D721Med (cell line): Measurements from ENCODE around the gene REXO2.

Experiments
- DNase-seq: peaks from one replicate; pipeline ENCODE4 v3.0.0; 2011; ENCODE audit warnings: low spot score; ENCODE audit not compliant: insufficient read length
- FAIRE-seq: peaks from 2 replicates; lab custom pipeline; 2011; peaks lifted over from hg19 to GRCh38; lab: Jason Lieb, UNC
- CTCF ChIP-seq: IDR thresholded peaks from 2 replicates; pipeline ENCODE4 v1.5.1; 2012; ENCODE audit warnings: mild to moderate bottlenecking, control low read depth; ENCODE audit not compliant: insufficient read depth; ENCODE audit errors: missing control alignments

The REXO2 gene

GRCh38 chr11:114439229-114440120, at the start of gene REXO2:
REXO2 (plus strand) TSS chr11:114439467; CDS start chr11:114439529, 62 bp downstream.
- DNase-seq = peak; percentile 70
- FAIRE-seq = no peak
- peak; percentile 13 for TF ChIP-seq CTCF

DNA sequence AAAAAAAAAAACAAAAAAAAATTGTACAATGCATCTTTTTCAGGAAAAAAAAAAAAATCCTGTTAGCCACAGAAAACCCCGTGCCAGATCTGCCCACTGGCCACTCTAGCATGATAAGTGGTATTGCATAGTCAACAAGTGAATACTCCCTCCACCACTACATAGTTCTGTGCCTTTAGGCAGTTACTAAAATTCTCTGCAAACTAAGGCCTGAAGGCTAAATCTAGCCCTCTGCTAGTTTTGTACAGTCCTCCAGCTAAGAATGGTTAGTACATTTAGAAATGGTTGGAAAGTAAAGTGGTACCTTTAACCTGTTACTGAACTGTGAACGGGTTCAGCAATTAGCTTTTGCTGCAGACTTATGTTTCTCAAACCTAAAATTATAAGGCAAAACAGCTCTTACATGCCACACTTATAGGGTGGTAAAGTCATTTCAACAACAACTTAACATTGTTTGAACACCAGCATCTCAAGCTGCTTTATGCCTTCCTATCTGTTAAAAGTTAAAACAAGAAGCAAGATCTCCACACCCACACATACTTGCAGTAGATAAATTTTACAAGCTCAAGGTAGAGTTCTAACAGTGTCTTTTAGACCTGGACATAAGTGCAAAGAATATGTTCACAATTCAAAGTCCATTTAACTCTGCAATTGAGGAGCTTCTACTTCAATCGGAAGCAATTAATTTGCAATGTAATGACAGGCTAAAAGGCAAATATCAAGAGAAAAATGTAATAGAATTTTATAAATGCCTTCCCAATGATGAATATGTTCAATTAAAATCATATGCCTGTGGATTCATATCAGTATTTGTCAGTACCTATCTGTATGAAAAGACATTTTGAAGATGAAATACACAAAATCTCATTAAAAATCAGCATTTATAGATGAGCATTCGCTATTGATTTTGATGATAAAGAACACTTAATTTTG, 46.3 kb upstream of the REXO2 start:
- no peak for DNase-seq
- no peak for TF ChIP-seq CTCF
- no peak for FAIRE-seq

DNA sequence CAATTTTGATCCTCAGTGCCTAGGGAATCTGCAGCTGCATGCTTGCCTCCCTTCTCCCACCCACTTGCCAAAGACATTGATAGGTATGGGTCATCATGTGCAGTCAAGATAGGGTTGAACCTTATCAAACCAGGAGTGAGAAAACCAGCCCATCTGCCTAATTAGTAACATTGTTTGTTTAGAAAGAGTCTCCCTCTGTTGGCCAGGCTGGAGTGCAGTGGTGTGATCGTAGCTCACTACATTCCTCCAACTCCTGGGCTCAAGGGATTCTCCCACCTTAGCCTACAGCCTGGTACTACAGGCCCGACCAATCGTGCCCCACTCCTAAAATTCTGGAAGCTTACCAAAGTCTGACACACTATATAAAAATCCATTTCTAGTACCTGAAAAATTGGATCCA, 43.5 kb upstream of the REXO2 start:
- peak; percentile 30 for TF ChIP-seq CTCF
- no peak for DNase-seq
- no peak for FAIRE-seq

DNA sequence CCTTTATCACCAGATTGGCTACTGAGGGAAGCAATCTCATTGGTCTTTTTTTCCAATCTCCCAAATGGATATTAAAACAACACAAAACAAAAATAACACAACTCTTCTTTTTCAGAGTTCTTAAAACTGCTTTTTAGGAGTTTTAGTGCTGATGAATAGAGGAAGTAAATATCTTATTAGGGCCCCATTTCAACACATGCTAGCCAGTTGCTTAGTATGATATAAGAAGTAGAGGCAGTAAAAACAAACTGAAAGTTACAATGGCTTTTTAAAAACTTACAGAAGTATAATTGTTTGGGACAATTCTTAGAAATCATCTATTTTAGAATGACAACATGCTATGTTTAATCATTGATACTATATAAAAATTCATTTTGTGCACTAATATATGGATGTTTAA, 42.4 kb upstream of the REXO2 start:
- no peak for DNase-seq
- no peak for TF ChIP-seq CTCF
- FAIRE-seq = no peak

DNA sequence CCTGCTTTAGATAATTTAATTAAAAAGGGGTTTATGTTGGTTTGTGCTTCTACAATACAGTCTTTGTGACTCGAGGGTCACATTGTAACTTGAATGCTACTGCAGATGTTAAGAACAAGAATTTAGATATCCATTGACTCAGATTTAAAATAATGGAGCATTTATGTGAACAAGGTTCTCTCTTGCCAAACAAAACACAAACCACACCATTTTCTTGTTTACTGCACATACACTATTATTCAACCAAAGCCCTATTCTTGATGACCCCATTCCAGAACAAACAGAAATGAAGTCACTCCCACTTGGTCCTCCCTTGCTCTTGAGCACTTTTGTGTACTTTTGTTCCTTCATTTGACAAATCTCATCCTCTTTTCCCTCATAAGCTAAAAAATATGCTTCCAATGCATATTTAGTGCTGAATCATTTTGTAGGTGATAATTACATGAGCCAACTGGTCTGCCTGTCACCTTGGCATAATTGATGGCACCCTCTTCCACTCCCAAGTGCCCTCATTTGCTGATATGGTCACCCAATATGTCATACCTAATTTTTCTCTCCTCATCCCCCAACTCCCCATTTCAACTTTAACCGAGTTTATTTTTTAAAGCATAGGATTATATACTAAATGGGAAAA, 41.8 kb upstream of the REXO2 start:
- DNase-seq (no peak), FAIRE-seq (no peak)
- no peak for TF ChIP-seq CTCF

DNA sequence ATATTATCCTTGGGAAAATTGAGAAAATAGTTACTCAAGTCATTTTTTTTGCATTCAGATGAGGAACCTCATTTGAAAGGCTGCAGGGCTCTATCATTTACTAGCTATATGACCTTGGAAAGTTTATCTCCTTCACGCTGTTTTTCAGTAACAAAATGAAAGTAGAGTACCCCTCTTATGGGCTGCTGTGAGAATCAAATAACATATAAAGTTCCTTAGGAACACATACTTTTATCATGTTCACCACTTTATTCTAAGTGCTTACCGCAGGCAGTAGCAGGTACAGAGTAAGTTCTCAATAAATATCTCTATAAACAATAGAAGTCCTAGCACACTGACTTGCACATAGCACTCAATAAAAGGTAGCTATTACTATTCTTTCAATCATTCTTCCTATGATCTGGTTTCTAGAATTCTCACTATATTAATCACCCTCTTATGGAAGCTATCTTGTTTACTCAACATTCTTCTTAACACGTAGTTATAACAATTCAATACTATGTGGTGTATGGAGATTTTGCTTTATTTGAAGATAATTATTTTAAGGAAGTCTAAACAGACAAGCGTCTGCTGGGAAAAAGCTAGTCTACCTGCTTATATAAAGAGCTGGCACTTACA, 40.9 kb upstream of the REXO2 start:
- TF ChIP-seq CTCF = no peak
- FAIRE-seq (no peak), DNase-seq (no peak)
